Colonic mucosa (tissue), 4 donors: ENCODE data around the gene SEMA4G. TPM values are rescaled to one million over a fixed set of nuclear protein-coding genes. Genes with fewer than 3 reads are reported as not detected.

Experiments
- DNase-seq: peaks from one replicate; pipeline ENCODE4 v3.0.0-alpha.2; 2020
- H3K27ac ChIP-seq: fragments of 200-600 bp; one replicate; pipeline ENCODE4 v1.8.0; 2021
- H3K27me3 ChIP-seq: fragments of 200-600 bp; one replicate; pipeline ENCODE4 v1.8.0; 2021
- H3K36me3 ChIP-seq: fragments of 200-600 bp; one replicate; pipeline ENCODE4 v1.8.0; 2021
- H3K4me1 ChIP-seq: fragments of 200-600 bp; one replicate; pipeline ENCODE4 v1.8.0; 2021; ENCODE audit warnings: mild to moderate bottlenecking
- H3K4me3 ChIP-seq: fragments of 200-600 bp; one replicate; pipeline ENCODE4 v1.8.0; 2021
- H3K9ac ChIP-seq, 2 donors: one replicate each; pipeline ENCODE4 v1.7.0; 2013; ENCODE audit warnings: control low read depth in 2 of 2, low read depth in 2 of 2, low read length in 2 of 2
- H3K9me3 ChIP-seq: fragments of 200-600 bp; one replicate; pipeline ENCODE4 v1.8.0; 2021
- intact Hi-C: fragments of 100-400 bp; cut with DNase I; formaldehyde crosslinking; loops from one replicate; pipeline ENCODE4 v1.14.1; 2022
- total RNA-seq, 2 donors: library from RNA; stranded (reverse); fragmentation: NEBNext Ultra II Directional in 1 of 2; extraction: Animal tissue kit (Norgen Biotek cat#: 25700) in 1 of 2; gene quantifications; one replicate each; pipeline ENCODE4 v1.2.1, GENCODE V29; 2021
- TF ChIP-seq, protein P1 (sequence below): fragments of 200-600 bp; IDR thresholded peaks from one replicate; pipeline ENCODE4 v1.8.0; 2022; ENCODE audit warnings: antibody characterized with exemption, mild to moderate bottlenecking
- donor health status: healthy.
- donor health status: DM: no; HTN: no; CAD: no.
- donor health status: DM: no; HTN: no; CAD: no.

Gene SEMA4G
- total RNA-seq, 2 donors from 2014 or later, result 113 to 133 TPM

DNA sequence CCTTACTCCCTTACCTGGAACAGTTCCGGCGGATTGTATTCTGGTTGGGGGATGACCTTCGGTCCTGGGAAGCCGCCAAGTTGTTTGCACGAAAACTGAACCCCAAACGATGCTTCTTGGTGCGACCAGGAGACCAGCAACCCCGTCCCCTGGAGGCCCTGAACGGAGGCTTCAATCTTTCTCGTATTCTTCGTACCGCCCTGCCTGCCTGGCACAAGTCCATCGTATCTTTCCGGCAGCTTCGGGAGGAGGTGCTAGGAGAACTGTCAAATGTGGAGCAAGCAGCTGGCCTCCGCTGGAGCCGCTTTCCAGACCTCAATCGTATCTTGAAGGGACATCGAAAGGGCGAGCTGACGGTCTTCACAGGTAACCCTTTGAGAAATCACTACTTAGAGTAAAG, 19.8 kb downstream of the SEMA4G start:
- H3K27ac ChIP-seq, result no peak overlapping the region
- peaks cover 4% of the 10 kb centered on the region for H3K36me3 ChIP-seq
- H3K4me1 ChIP-seq, result peaks cover 6% of the 10 kb centered on the region
- H3K9ac ChIP-seq, result no peak overlapping the region
- TF ChIP-seq, protein P1, sequence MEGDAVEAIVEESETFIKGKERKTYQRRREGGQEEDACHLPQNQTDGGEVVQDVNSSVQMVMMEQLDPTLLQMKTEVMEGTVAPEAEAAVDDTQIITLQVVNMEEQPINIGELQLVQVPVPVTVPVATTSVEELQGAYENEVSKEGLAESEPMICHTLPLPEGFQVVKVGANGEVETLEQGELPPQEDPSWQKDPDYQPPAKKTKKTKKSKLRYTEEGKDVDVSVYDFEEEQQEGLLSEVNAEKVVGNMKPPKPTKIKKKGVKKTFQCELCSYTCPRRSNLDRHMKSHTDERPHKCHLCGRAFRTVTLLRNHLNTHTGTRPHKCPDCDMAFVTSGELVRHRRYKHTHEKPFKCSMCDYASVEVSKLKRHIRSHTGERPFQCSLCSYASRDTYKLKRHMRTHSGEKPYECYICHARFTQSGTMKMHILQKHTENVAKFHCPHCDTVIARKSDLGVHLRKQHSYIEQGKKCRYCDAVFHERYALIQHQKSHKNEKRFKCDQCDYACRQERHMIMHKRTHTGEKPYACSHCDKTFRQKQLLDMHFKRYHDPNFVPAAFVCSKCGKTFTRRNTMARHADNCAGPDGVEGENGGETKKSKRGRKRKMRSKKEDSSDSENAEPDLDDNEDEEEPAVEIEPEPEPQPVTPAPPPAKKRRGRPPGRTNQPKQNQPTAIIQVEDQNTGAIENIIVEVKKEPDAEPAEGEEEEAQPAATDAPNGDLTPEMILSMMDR, result no peak
- H3K27me3 ChIP-seq, result no peaks in the 10 kb centered on the region
- H3K9me3 ChIP-seq, result no peaks in the 10 kb centered on the region
- no peak for DNase-seq
- intact Hi-C loops, result no loop called here
- H3K4me3 ChIP-seq, result no peak overlapping the region

DNA sequence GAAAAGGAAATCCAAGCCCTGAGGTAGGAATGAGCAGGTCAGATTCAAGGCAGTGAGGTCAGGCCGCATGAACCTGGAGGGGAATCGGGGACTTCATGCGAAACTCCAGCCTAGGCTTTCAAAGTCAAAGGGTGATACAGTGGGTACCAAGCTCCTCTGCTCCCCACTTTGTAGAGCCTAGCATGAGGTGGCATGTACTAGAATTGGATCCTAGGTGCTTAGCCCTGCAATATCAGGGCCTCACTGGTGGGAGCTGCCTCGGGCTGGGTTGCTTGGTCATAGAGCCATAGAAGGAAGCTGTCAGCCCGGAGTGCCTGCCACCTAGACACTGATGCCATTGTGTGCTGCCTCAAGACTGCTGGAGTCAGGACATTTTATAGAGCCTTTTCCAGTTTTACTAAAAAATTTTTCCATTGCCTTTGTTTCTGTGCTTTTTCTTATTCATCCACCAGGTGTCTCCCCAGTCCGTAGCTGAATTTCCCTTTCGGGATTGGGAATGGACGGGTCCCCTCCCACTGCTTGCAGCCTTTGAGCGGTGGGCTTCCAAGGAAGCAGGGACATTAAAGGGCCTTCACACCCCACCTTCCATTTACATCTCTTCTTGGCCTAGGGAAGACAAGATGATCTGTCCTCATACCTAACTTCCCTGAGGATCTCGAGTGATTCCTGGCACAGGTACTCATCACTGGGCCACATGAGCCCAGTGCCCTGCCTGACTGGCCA, 24.8 kb downstream of the SEMA4G start:
- Histone ChIP-seq H3K9ac (no peak overlapping the region), H3K4me3 (no peak overlapping the region), H3K27me3 (no peaks in the 10 kb centered on the region), H3K27ac (no peak overlapping the region), H3K36me3 (peaks cover 4% of the 10 kb centered on the region), H3K9me3 (no peaks in the 10 kb centered on the region), H3K4me1 (peaks cover 11% of the 10 kb centered on the region)
- no peak for DNase-seq
- intact Hi-C loops, result loop anchor here (2.0 kb wide), 1 partner anchor 17 kb away; no protein-coding TSS in a partner anchor
- TF ChIP-seq, protein P1, result peak; percentile 55

DNA sequence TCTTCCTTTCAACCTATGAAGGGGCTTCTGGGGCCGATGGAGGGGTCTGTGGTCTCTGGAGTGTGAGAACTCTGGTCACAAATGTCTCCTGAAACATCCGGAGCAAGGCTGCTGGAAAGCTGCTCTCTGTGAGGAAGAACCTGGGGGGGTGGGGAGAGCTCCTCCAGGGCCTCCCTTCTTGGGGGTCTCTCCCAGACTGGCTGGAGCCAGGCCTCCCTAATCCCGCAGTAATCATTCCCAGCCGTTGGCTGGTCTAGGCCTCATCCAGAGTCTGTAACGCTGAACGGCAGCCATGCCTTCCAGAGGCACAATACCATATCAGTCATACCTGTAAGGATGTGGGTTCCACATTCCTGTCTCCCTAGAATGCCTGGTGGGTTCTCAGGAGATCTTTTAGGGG, 25.9 kb downstream of the SEMA4G start:
- Histone ChIP-seq H3K4me3 (no peak overlapping the region), H3K27me3 (no peaks in the 10 kb centered on the region), H3K36me3 (peaks cover 4% of the 10 kb centered on the region), H3K4me1 (peaks cover 13% of the 10 kb centered on the region), H3K27ac (no peak overlapping the region), H3K9ac (peak overlapping the region in 1 of 2 donors; percentile 34), H3K9me3 (no peaks in the 10 kb centered on the region)
- DNase-seq, result no peak
- TF ChIP-seq, protein P1, result no peak
- intact Hi-C loops, result loop anchor here (2.0 kb wide), 1 partner anchor 16 kb away; no protein-coding TSS in a partner anchor

DNA sequence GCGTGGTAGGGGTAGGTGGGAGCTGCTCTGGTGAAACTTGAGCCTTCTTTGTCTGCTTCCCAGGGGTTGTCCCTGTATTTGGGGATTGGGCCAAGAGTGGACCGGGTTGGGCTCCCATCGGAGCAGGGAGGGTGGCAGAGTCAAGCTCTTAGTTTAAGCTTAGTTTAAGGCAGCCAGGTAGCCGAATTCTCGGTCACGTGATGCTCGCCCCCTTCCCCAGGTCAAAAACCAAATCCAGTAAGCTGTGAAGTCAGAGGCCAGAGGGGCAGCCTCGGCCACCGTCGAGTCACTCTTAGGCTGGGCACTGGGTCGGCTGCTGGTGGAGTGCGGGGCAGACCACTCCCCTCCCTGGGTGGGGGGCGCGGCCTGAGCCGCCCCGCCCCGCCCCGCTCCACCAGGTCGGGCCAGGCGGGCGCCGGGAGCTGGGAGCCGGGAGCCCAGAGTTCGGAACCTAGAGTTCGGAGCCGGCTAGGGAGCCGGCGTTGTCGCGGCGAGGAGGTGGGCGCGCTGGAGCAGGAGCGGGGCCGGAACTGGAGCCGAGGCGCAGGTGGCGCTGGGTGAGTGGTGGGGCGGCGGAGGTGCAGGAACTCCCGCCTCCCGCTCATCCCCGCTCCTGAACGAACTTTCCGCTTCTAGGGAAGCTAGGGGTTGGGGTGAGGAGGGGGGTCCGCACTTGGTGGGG, 27.5 kb downstream of the SEMA4G start:
- no peaks in the 10 kb centered on the region for H3K27me3 ChIP-seq
- H3K27ac ChIP-seq, result peak overlapping the region; percentile 95
- TF ChIP-seq, protein P1, result no peak
- H3K9ac ChIP-seq, result peak overlapping the region; percentile 96 to 97
- peaks cover 18% of the 10 kb centered on the region for H3K4me1 ChIP-seq
- no peaks in the 10 kb centered on the region for H3K9me3 ChIP-seq
- DNase-seq, result peak; percentile 49
- H3K4me3 ChIP-seq, result peak overlapping the region; percentile 89
- intact Hi-C loops, result no loop called here
- H3K36me3 ChIP-seq, result peaks cover 4% of the 10 kb centered on the region

DNA sequence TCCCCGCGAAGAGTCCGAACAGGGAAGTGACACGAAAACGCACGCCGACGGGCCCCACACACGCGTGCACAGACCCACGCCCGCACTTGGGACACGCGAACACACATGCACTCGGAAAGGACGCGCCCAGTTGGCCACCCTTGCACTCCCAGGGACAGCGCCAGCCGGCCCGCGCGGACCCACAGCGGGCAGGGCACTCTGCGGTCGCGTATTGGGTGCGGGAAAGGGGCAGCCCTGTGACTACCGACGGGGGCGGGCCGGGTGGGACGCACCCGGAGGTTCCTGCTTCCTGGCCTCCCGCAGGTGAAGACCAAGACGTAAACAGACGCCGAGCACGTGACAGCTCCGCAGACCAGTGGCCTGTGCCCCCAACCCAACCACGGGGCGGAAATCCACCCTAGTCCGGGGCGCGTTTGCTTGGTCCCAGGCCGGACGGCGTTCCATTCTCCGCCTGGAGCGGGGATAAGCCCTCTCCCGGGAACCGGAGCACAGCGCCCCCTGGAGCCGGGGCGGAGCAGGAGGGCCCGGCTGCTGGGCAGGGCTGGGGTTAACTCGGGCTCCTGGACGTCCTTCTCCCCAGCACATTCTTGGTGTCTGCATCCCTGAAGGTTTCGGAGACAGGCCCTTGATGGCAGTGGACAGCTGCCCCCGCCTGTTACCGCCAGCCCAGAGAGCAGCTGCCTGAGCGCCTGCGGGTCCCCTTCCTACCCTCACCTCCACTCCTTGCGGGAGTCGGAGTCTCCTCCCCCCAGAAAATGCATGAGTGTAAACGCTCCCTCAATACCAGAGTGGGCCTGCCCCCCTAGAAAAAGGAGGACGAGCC, 28.3 kb downstream of the SEMA4G start:
- Histone ChIP-seq H3K9me3 (no peaks in the 10 kb centered on the region), H3K4me3 (peak overlapping the region; percentile 89), H3K27me3 (no peaks in the 10 kb centered on the region), H3K36me3 (peaks cover 4% of the 10 kb centered on the region), H3K9ac (peak overlapping the region; percentile 96 to 97), H3K27ac (peak overlapping the region; percentile 95), H3K4me1 (peaks cover 21% of the 10 kb centered on the region)
- DNase-seq, result peak; percentile 90
- intact Hi-C loops, result no loop called here
- TF ChIP-seq, protein P1, result peak; percentile 97
